Putamen (tissue), 1 donor: ENCODE measurements around the gene PREP.
"Not testable (repeated sequence)": the region's sequence is repeated elsewhere in the genome, so short reads cannot be mapped to it uniquely, and the experiment has no call there.

ENCODE experiments used
- DNase-seq: peaks from one replicate; pipeline ENCODE4 v3.0.0-alpha.2; 2016; ENCODE audit warnings: low spot score

The PREP gene

DNA sequence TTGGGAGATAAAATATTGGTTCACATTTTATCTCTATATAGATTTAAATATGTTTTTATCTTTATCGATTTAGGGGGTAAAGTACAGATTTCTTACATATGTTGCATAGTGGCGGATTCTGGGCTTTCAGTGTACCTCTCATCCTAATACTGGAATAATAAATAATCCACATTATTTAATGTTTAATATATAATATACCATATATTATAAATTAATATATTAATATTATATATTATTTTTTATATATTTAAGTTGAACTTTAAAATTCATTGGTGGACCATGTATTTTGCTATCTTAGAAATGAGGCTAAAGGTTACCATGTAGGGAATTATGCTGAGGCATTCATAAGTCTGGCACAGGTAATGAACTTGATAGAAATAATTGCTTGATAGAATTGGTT lies 133.5 kb downstream of the PREP start:
- no peak for DNase-seq

DNA sequence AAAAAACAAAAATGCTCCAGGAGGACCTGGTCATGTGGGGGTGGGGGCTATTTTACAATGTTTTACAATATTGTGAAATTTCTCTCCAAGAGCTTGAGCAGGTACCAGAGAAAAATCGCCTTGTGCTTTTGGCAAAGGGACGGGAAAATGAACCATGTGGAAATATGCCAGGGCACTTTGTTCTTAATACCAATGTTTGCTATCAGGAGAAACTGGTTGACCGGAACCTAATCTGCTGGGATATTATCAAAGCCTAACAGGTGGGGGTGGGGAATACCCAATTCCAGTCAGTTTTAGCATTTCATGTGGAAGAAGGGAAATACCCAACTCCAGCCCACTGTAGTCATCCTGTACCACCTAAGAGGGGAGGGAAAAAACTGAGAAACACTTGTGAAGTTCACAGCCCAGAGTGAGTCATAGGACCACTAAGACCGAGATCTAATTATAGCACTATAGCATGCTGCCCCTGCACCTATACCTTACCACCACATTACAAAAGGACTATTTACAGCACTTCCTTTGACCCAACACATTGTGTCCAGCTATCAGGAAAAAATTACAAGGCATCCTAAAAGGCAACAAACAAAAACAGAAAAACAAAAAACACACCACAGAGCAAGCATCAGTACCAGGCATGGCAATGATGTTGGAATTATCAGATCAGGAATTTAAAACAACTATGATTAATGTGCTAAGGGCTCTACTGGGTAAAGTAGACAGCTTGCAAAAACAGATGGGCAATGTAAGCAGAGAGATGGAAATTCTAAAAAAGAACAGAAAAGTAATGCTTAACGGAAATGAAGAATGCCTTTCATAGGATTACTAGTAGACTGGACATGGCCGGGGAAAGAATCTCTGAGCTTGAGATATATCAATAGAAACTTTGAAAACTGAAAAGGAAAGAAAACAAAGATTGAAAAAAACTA lies 138.9 kb downstream of the PREP start:
- DNase-seq: no peak

DNA sequence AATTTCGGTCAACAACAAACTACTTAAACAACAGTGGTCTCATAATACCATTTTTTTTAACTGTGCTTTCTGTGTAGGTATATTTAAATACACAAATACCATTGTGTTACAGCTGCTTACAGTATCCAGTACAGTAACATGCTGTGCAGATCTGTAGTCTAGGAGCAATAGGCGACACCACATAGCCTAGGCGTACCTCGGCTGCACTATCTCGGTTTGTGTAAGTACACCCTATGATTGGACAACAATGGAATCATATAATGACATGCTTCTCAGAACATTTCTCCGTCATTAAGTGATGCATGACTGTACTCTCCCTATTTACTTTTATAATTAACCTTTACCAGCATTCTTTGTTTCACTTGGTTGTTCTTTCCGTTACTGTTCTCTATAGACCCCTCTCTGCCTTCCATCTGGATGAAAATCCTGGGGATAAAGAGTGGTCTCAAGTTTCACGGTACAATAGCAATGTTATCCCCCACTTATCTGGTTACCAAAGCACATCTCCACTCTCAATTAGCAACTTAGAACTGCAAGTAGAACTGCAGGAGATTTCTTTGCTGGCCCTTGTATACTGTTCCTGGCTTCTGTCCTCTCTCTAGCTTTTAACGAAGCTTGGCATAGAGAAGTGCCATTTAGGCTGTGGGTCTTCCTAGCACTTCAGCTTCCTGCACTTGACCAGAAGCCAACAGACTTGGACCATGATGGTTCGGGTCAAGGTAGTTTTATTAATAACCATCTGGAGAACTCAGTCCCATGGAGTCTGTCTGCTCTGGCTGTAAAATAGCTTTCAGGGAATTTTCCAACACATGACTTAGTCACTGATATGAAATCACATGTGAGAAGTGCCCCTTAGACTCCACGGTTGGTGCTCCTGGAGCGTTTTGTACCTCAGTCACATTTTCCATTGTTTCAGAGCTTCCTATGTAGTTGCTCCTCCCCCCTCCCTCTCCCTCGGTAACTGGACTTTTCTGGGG lies 142.7 kb downstream of the PREP start:
- DNase-seq: no peak

DNA sequence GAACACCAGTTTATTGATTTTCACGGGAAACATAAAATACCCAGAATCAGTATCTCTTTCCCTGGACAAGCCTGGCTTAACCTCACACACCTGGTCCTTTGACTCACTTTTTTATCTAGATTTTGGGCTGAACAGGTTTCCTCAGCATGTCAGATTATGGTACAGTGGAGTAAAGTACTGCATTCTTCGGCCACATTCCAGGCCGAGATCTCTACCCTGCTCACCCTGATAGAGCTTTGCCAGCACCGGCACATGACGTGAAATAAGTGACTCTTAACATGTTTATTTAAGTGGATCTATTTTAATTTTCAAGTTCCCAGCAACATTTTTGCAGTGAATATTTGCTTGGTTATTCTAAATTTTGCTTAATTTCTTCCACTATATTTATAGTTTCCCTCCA lies 144.1 kb downstream of the PREP start:
- no peak for DNase-seq

DNA sequence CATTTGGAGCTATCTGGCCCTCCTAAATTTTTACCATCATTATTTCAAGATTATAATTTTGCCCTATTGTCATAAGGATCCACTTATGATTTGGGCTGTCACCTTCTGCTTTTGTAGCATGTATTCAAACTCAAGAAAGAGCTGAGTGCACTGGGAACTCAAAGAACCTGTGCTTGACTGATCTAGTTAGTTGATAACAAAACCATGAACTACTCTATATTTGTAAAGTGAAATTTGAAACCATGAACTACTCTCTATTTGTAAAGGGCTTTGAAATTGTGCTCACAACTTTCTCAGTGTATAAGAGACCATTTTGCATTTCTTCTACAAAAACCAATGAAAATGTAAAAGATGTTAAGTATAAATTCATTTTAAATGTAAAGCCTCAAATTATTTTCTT lies 145.5 kb downstream of the PREP start:
- DNase-seq: no peak

DNA sequence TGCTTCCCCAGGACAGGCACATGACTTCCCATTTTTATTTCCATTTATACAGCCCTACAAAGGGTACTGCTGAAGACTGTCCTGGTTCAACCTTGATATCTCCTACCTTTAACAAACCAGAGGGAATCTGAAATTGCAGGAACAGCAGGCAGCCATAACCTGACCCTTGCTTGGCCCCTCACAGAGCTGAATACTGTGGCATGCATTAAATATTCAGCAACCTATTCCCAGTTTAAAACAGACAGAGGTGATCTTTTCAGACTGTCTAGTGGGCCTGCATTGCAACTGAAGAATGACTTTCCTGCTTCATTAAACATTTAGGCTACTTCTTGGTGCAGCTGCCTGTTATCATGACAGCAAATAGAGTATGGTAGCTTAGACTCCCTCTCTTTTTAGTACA lies 146.3 kb downstream of the PREP start:
- no peak for DNase-seq

DNA sequence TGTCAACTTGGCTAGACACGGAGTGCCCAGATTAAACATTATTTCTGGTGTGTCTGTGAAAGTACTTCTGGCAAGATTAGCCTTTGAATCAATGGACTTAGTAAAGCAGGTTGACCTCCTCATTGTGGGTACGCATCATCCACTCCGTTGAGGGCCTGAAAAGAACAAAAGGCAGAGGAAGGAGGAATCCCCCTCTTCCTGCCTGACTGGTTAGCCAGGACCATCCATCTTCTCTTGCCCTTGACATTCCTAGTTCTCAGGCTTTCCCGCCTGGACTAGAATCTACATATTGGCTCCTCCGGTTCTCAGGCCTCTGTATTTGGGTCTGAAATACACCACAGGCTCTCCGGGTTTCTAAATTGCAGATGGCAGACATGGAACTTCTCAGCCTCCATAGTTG lies 149.1 kb downstream of the PREP start:
- DNase-seq: no peak

DNA sequence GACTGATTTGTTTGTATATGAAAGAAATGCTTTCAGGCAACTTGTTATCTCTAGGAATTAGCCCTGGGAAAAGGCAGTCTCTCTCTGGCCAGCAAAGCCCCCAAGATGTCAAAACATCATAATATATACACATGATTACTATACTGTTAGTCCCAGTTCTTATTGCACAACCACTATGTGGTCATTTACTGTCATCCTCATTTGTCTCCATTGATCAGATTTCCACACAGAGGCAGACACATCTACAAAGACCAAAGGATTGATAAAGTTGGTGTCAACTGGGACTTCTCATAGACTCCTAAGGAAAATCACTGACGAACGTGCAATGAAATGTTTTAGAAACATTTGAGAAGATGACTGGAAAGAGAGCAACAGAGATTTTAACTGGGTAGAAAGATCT lies 151.2 kb downstream of the PREP start:
- DNase-seq: no peak

DNA sequence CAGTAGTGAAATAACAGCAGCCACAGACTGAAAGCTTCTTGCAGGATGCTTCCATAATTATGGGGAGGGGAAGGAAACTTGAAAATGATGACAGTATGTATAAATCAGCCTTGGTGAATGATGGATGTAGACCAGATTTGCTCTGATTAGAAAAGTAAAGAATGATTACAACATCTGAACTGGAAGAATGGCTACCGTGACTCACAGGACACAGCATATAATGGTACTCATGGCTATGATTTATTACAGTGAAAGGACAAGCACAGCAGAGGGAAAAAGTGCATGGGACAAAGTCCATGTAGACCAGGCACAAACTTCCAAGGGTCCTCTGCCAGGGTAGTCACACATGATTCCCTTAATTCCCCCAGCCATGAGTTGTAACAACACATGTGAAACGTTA lies 152.3 kb downstream of the PREP start:
- DNase-seq: no peak

DNA sequence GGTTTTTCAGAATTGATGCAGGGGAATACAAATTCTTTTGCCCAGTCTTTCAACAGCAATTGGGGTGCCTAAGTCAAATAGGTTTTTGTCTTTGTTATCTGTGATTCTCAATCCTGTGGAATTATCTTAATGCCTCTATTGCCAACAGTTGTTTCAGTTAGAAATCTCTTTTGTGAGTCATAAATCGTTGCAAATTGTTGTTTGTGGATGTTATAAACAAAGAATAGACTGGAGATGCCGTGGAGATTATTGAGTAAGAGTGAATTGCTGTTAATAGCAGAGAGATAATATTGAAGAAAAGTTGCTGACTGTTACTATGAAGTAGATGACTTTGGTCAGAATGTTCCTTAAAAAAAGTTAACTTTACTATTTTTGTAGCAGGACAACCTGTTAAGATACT lies 159.4 kb downstream of the PREP start:
- no peak for DNase-seq

DNA sequence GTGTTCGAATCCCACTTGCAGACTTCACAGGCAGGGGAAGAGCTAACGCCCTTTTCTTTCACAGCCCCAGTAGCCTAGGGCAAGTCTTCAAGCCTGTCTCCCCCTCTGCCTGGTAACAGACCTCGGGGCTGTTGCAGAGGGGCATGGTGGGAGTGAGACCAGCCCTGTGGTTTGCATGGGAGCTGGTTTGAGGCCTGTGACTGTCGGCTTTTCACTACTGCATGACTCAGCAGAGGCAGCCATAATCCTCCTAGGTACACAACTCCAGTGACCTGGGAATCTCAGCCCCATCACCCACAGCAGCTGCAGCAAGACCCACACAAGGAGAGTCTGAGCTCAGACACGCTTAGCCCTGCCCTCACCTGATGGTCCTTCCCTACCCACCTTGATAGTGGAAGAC lies 167.7 kb downstream of the PREP start:
- DNase-seq: no peak

DNA sequence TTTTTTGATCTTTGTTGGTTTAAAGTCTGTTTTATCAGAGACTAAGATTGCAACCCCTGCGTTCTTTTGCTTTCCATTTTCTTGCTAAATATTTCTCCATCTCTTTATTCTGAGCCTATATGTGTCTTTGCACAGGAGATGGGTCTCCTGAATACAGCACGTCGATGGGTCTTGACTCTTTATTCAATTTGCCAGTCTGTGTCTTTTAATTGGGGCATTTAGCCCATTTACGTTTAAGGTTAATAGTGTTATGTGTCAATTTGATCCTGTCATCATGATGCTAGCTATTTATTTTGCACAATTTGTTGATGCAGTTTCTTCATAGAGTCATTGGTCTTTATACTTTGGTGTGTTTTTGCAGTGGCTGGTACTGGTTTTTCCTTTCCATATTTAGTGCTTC lies 171.1 kb downstream of the PREP start:
- DNase-seq: not testable (repeated sequence)
